ENCODE measurements around the gene ZWILCH.

DNA sequence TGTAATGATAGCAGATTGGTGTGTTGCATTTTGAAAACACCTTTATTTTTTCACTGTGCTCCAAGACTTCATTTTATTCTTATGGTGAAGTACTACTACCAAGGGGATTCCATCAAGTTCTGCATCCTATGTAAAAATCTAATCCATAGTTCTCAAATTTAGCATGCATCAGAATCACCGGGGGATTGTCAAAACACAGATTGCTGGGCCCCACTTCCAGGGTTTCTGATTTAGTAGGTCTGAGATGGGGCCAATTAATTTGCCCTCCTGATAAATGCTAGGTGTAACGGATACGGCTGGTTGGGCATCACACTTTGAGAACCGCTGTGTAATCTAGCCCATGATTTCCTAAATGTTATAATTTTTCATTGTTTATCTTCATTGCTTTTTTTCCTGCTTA, 692 bp downstream of the ZWILCH start:
- no peak for TF ChIP-seq POLR2AphosphoS5 (IDR thresholded peaks at IDR 0.05; ENCODE audit: low read depth, low read length)
- TF ChIP-seq POLR2A (IDR thresholded peaks at IDR 0.05; ENCODE audit: low read depth, low read length): no peak
- TF ChIP-seq TAF1 (IDR thresholded peaks at IDR 0.05; ENCODE audit: borderline replicate concordance, low read depth, low read length): no peak

Data from GM12892 (cell line).